Small intestine (tissue), 7 donors: ENCODE results near the gene OSCP1. TPM values are rescaled to one million over a fixed set of nuclear protein-coding genes. Genes with fewer than 3 reads are reported as not detected.

Experiments used
- DNase-seq, 2 donors: peaks; one replicate each; pipeline versions ENCODE4 v3.0.0 to v3.0.0-alpha.2; 2013
- FAIRE-seq: peaks from 2 replicates; lab custom pipeline; 2012; peaks lifted over from hg19 to GRCh38; lab: Jason Lieb, UNC
- H3K27ac ChIP-seq, 3 donors: one replicate each; pipeline ENCODE4 v1.5.1; 2013; ENCODE audit warnings: low read length in 2 of 3, mild to moderate bottlenecking in 2 of 3, control low read depth in 1 of 3, inconsistent platforms in 1 of 3, low read depth in 1 of 3, moderate library complexity in 1 of 3
- H3K27me3 ChIP-seq, 3 donors: one replicate each; pipeline ENCODE4 v1.6.1; 2013; ENCODE audit warnings: low read length in 3 of 3, inconsistent platforms in 1 of 3; ENCODE audit not compliant: control insufficient read depth in 3 of 3, insufficient read depth in 3 of 3
- H3K36me3 ChIP-seq, 3 donors: one replicate each; pipeline ENCODE4 v1.6.1; 2013; ENCODE audit warnings: low read length in 3 of 3, inconsistent platforms in 1 of 3, low read depth in 1 of 3, mild to moderate bottlenecking in 1 of 3, moderate library complexity in 1 of 3; ENCODE audit not compliant: control insufficient read depth in 3 of 3, insufficient read depth in 2 of 3
- H3K4me1 ChIP-seq, 3 donors: one replicate each; pipeline ENCODE4 v1.6.1; 2013; ENCODE audit warnings: low read length in 2 of 3, inconsistent platforms in 1 of 3, low read depth in 1 of 3, mild to moderate bottlenecking in 1 of 3, moderate library complexity in 1 of 3; ENCODE audit not compliant: control insufficient read depth in 3 of 3, insufficient read depth in 2 of 3
- H3K4me3 ChIP-seq, 3 donors: one replicate each; pipeline ENCODE4 v1.5.1; 2013; ENCODE audit warnings: low read length in 3 of 3, control low read depth in 1 of 3, inconsistent platforms in 1 of 3, low read depth in 1 of 3, mild to moderate bottlenecking in 1 of 3, moderate library complexity in 1 of 3
- H3K9me3 ChIP-seq, 2 donors: one replicate each; pipeline ENCODE4 v1.6.1; 2013; ENCODE audit warnings: low read depth in 1 of 2, low read length in 1 of 2; ENCODE audit not compliant: control insufficient read depth in 2 of 2, insufficient read depth in 1 of 2
- WGBS, 3 donors: extraction: QIAGEN DNeasy Blood & Tissue Kit; methylation state at CpG; one replicate each; pipeline ENCODE4 v1.1.7; 2013; 5-methylcytosine and 5-hydroxymethylcytosine counted together
- polyA plus RNA-seq, 4 donors: library from polyadenylated mRNA; stranded (reverse) in 3 of 4; unstranded in 1 of 4; fragments of 200-250 nt in 3 of 4; fragments of 120-200 nt in 1 of 4; gene quantifications; one replicate each; pipeline versions ENCODE4 v1.2.1 to v1.2.3, GENCODE V29; 2013
- donor health status: healthy with polysubstance abuse.
- donor health status: control.
- donor health status: control.
- donor health status: Bipolar disorder and iron deficiency.
- donor health status: healthy.

The OSCP1 gene
- polyA plus RNA-seq, 4 donors = 0.89 to 6.1 (median 2.8) TPM

- H3K4me1 ChIP-seq = peaks cover 5 to 62% (median 24%) of the 10 kb centered on the region in 3 donors
- no peaks in the 10 kb centered on the region for H3K9me3 ChIP-seq
- WGBS, 3 donors = 74 to 91% (median 86%) methylated on average over 3 of the region's 3 CpGs
- no peaks in the 10 kb centered on the region for H3K27me3 ChIP-seq
- H3K4me3 ChIP-seq = no peak overlapping the region
- FAIRE-seq = no peak
- no peak for DNase-seq
- peak overlapping the region in 2 of 3 donors; percentile 88 to 98 for H3K27ac ChIP-seq
- peaks cover 0 to 47% (median 0%) of the 10 kb centered on the region in 3 donors for H3K36me3 ChIP-seq
These were observed 77.6 kb downstream of the OSCP1 start for GRCh38 chr1:36372617-36373016.

- Histone ChIP-seq H3K4me1 (peaks cover 2 to 54% (median 15%) of the 10 kb centered on the region in 3 donors), H3K4me3 (no peak overlapping the region), H3K36me3 (peaks cover 0 to 50% (median 0%) of the 10 kb centered on the region in 3 donors), H3K27me3 (no peaks in the 10 kb centered on the region), H3K27ac (peak overlapping the region in 2 of 3 donors; percentile 1 to 21), H3K9me3 (no peaks in the 10 kb centered on the region)
- DNase-seq = peak; percentile 77 to 94
- 50 to 52% (median 51%) methylated on average over 7 of the region's 7 CpGs for WGBS, 3 donors
- FAIRE-seq = no peak
These were observed 81.0 kb downstream of the OSCP1 start for GRCh38 chr1:36369061-36369861.

Other genes with a start within 250 kb of the OSCP1 start
- gene THRAP3, start 226.0 kb downstream of the OSCP1 start, polyA plus RNA-seq = 10 to 100 TPM; 25.9 to 93.7 (median 35.0) TPM
- gene SH3D21, start 144.1 kb downstream of the OSCP1 start, polyA plus RNA-seq = 10 to 100 TPM in 3 of 4 donors, 1 to 10 TPM in 1; 4.0 to 26.2 (median 23.9) TPM
- 10 to 100 TPM in 3 of 4 donors, 1 to 10 TPM in 1; 2.5 to 26.1 (median 18.4) TPM for gene EVA1B, start 126.8 kb downstream of the OSCP1 start, polyA plus RNA-seq
- gene STK40, start 64.5 kb downstream of the OSCP1 start, polyA plus RNA-seq = 10 to 100 TPM; 12.7 to 41.0 (median 25.3) TPM
- 10 to 100 TPM; 24.9 to 55.5 (median 50.0) TPM for gene LSM10, start 52.5 kb downstream of the OSCP1 start, polyA plus RNA-seq
- 100 to 1,000 TPM in 3 of 4 donors, 10 to 100 TPM in 1; 68.2 to 122 (median 109) TPM for gene MRPS15, start 13.9 kb upstream of the OSCP1 start, polyA plus RNA-seq
- gene CSF3R, start 32.5 kb upstream of the OSCP1 start, polyA plus RNA-seq = 10 to 100 TPM in 1 of 4 donors, 1 to 10 TPM in 3; 1.4 to 15.8 (median 3.8) TPM